Stromal cell of bone marrow (primary cell): ENCODE measurements around the gene DEPDC4.
"Not testable (repeated sequence)": the region's sequence is repeated elsewhere in the genome, so short reads cannot be mapped to it uniquely, and the experiment has no call there.

ENCODE experiments used
- DNase-seq: peaks from one replicate; pipeline ENCODE4 v3.0.0-alpha.2; 2012; ENCODE audit warnings: low read depth

DEPDC4 gene

GRCh38 chr12:100263131-100263530 lies 3.7 kb downstream of the DEPDC4 start:
- DNase-seq, result no peak

DNA sequence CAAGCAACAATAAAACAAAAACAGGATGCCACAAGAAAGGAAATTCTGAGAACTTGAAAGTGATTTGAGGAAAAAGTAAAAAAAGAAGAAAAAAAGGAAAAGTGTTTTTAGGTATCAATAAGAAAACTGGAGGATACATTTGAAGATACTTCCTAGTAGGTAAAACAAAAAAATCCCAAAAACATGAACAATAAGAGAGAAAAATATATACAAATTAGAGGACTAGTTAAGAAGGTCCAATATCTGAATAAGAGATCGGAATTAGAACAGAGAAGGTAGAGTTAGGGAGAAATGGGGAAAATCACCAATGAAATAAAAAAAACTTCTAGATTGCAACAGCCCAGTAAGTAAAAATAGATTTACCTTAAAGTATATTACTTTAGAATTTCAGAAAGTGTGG lies 8.8 kb downstream of the DEPDC4 start:
- DNase-seq, result no peak

DNA sequence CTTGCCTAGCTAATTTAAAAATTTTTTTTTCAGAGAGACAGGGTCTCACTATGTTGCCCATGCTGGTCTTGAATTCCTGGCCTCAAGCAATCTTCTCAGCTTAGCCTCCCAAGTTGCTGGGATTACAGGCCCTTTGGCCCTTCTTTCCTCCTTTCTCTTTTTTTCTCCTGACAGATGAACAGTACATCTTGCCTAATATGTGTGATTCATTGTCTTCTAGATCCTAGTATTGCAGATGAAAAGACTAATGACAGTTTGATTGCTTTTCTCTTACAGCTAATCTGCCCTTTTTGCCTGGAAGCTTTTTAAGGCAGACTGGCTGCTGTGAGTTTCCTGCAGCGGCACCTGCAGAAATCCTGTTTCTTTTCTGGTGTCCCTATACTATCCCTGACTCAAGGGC lies 12.0 kb downstream of the DEPDC4 start:
- DNase-seq, result no peak

DNA sequence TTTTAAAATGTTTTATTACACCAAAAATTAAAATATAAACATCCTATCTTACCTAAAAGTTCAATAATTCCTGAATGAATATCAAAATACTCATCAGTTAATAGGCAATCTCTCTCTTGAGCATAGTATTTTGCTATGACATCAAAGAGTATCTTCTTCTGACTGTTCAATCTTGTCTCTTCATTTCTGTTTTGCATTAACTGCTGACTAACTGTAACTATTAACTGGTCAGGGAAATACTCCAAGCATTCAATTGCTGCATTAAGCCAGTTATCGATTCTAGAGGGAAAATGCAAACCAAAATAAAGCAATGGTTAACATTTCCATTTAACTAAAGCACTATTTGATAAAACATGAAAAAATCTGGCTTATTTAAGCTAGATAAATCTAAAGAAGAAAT lies 13.4 kb downstream of the DEPDC4 start:
- no peak for DNase-seq

DNA sequence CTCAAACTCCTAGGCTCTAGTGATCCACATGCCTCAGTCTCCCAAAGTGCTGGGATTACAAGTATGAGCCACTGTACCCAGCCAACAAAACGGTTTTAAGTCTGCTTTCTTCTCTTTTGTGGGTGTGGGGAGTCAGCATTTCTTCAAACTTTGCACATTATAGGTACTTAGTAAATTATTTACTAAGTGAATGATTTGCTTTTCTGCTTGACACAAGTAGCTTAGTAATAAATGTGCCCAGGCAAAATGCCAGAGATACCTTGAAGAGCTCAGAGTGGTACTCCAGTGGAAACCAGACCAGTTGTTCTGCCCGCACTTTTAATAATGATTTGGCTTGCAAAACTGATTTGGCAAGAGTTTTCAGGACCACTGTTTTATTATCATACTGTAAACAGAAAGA lies 15.0 kb downstream of the DEPDC4 start:
- no peak for DNase-seq

DNA sequence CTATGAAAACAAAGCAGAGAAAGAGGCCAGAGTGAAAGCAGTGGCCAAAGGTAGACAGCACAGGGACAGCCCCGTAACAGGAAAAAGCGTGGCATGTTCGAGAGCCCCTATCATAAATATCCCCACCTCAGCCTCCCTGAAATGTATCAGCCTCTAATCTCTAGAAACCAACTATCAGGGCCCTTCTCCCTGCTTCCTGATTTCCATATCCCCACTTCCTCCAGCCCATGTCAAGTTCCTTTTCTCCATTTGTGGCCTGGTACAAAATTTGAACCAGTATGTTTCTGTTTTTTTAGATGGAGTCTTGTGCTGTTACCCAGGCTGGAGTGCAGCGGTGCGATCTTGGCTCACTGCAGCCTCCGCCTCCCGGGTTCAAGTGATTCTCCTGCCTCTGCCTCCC lies 16.9 kb downstream of the DEPDC4 start:
- no peak for DNase-seq

GRCh38 chr12:100248886-100249285 lies 18.0 kb downstream of the DEPDC4 start:
- DNase-seq, result no peak

- DNase-seq, result no peak
These were observed 19.1 kb downstream of the DEPDC4 start for GRCh38 chr12:100247765-100248164.

- DNase-seq, result no peak
These were observed 23.7 kb downstream of the DEPDC4 start for GRCh38 chr12:100243137-100243536.

GRCh38 chr12:100239589-100239988 lies 27.3 kb downstream of the DEPDC4 start:
- DNase-seq, result no peak

- no peak for DNase-seq
These were observed 28.1 kb downstream of the DEPDC4 start for GRCh38 chr12:100238801-100239200.

GRCh38 chr12:100234591-100235304 lies 32.1 kb downstream of the DEPDC4 start:
- DNase-seq, result peak; percentile 72

GRCh38 chr12:100234166-100234565 lies 32.7 kb downstream of the DEPDC4 start:
- DNase-seq, result peak; percentile 93

- not testable (repeated sequence) for DNase-seq
These were observed 35.0 kb downstream of the DEPDC4 start for GRCh38 chr12:100231873-100232272.

GRCh38 chr12:100229876-100230275 lies 37.0 kb downstream of the DEPDC4 start:
- DNase-seq, result no peak

- no peak for DNase-seq
These were observed 37.7 kb downstream of the DEPDC4 start for GRCh38 chr12:100229036-100229635.

DNA sequence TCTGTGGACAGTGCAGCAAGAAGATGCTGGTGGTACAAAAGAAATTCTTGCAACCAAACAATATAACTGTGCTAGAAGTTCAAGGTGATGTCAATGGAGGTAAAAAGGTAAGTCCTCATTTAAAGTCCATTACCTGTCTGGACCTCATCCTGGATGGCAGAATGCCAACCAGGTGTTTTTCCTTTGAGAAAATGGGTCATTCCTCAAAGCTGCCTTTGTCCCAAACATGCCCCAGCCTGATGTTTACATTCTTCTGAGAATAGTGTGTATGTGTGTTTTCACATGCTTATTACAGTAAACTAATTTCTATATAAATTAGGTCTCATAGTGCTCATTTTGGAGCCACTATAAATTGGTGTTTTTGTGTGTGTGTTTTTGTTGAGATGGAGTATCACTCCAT lies 41.4 kb downstream of the DEPDC4 start:
- DNase-seq, result no peak

DNA sequence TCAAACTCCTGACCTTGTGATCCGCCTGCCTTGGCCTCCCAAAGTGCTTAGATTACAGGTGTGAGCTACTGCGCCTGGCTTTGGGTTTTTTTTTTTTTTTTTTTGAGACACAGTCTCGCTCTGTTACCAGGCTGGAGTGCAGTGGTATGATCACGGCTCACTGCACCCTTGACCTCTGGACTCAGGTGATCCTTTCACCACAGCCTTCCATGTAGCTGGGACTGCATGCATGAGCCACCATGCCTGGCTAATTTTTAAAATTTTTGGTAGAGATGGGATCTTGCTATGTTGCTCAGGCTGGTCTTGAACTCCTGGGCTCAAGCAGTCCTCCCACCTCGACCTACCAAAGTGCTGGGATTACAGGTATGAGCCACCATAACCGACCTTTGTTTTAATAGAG lies 44.7 kb downstream of the DEPDC4 start:
- DNase-seq, result not testable (repeated sequence)

DNA sequence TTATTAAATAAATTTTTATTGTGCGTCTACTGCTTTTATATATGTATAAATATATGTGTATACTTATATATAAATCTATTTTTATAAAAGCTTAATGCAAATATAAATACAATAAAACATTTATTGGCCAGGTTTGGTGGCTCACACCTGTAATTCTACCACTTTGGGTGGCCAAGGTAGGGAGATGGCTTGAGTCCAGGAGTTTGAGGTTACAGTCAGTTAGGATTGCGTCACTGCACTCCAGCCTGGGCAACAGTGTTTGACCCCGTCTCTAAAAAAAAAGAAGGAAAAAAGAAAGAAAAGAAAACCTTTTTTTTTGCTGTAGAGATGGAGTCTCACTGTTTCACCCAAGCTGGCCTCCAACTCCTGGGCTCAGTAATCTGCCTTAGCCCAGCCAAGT lies 45.4 kb downstream of the DEPDC4 start:
- DNase-seq, result no peak

GRCh38 chr12:100219328-100220109 lies 47.4 kb downstream of the DEPDC4 start:
- no peak for DNase-seq

DNA sequence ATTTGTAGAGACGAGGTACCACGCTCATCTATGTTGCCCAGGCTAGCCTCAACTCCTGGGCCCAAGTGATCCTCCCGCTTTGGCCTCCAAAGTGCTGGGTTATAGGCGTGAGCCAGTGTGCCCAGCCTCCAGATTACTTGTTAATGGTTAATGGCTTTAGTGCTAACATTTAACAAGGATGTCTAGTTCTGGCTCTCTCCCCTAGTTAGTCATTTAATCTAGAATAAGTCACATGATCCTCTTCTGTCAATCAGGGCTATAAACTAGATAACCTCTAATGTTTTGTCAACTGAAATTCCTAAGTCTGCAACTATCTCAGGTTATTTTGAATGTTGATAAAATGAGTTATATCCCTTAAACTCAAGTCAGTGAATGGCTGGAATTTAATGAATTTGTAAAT lies 50.5 kb downstream of the DEPDC4 start:
- no peak for DNase-seq

DNA sequence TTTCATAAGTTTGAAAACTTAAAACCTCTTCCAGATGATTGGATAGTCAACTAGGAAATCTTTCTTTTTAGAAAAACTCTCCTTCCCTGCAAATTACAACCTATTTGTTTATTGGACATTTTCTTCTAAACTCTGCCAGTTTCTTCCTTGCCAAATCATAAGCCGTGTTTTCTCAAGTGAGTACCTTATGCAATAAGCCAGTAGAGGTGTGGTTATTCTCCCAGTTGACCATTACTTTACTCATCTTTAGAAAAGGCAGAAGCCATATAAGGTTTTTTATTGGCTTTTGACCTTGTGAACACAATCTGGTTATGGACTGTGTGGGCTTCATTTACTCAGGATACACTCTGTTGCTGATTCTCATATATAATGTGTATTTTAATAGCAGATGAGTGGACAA lies 51.7 kb downstream of the DEPDC4 start:
- DNase-seq, result peak; percentile 19

GRCh38 chr12:100214518-100214917 lies 52.4 kb downstream of the DEPDC4 start:
- DNase-seq, result no peak
